Hepatocyte (in vitro differentiated cells): ENCODE measurements around the gene CCDC61.

Experiments
- EZH2 ChIP-seq: fragments of 200-600 bp; sonication (generic); IDR thresholded peaks from 2 replicates; pipeline ENCODE4 v1.6.1; 2016; ENCODE audit warnings: antibody characterized with exemption, mild to moderate bottlenecking, borderline replicate concordance
- EZH2phosphoT487 ChIP-seq: fragments of 200-600 bp; sonication (generic); IDR thresholded peaks from one replicate; pipeline ENCODE4 v1.6.1; 2018; ENCODE audit warnings: antibody characterized with exemption, mild to moderate bottlenecking, low read depth, moderate library complexity; ENCODE audit not compliant: unreplicated experiment, severe bottlenecking
- TF ChIP-seq, protein P1 (sequence below): fragments of 200-600 bp; sonication (generic); IDR thresholded peaks from 2 replicates; pipeline ENCODE4 v1.5.1; 2016; ENCODE audit warnings: antibody characterized with exemption, mild to moderate bottlenecking; ENCODE audit not compliant: poor library complexity

DNA sequence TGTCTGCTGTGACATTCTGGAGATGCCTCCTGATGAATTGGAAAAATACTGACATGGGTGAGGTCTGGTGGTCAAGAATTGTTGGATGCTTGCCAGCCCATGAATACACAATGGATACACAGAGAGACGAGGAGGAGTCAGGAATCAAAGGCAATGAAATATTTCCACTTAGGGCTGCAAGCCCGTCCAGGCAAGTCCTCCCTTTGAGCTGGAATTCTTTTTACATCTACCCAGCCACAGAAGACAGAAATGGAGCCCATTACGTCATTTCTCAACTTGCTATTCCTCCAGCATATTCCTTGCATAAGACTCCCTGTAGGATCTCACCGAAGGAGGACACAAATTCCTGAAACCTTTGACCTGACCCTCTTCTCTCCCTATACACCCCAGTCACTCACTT, 61.3 kb downstream of the CCDC61 start:
- TF ChIP-seq EZH2 (no peak), EZH2phosphoT487 (no peak)
- TF ChIP-seq, protein P1, sequence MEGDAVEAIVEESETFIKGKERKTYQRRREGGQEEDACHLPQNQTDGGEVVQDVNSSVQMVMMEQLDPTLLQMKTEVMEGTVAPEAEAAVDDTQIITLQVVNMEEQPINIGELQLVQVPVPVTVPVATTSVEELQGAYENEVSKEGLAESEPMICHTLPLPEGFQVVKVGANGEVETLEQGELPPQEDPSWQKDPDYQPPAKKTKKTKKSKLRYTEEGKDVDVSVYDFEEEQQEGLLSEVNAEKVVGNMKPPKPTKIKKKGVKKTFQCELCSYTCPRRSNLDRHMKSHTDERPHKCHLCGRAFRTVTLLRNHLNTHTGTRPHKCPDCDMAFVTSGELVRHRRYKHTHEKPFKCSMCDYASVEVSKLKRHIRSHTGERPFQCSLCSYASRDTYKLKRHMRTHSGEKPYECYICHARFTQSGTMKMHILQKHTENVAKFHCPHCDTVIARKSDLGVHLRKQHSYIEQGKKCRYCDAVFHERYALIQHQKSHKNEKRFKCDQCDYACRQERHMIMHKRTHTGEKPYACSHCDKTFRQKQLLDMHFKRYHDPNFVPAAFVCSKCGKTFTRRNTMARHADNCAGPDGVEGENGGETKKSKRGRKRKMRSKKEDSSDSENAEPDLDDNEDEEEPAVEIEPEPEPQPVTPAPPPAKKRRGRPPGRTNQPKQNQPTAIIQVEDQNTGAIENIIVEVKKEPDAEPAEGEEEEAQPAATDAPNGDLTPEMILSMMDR, result no peak
